BJ (cell line): ENCODE measurements around the gene PRR15. TPM values are rescaled to one million over a fixed set of nuclear protein-coding genes. Genes with fewer than 3 reads are reported as not detected.

ENCODE experiments used
- CTCF ChIA-PET: fragments of 350-600 bp; formaldehyde crosslinking; extraction: SDS; loops from one replicate; lab custom pipeline; 2021; ENCODE audit warnings: antibody characterized with exemption, inconsistent platforms; lab: Yijun Ruan, JAX
- POLR2A ChIA-PET: fragments of 300-600 bp; sonication (Branson Sonifier 250); formaldehyde crosslinking; extraction: SDS; loops from one replicate; lab custom pipeline; 2021; ENCODE audit warnings: antibody characterized with exemption; lab: Charles Lee
- DNase-seq: peaks from one replicate; pipeline ENCODE4 v3.0.0-alpha.2; 2011; ENCODE audit warnings: low read depth
- H3K27me3 ChIP-seq: 2 replicates; pipeline ENCODE4 v1.6.0; 2011; ENCODE audit warnings: low read length; ENCODE audit not compliant: control insufficient read depth, insufficient read depth
- H3K36me3 ChIP-seq: 2 replicates; pipeline ENCODE4 v1.5.1; 2011; ENCODE audit warnings: low read length; ENCODE audit not compliant: control insufficient read depth, insufficient read depth
- H3K4me3 ChIP-seq: 2 replicates; pipeline ENCODE4 v1.5.1; 2011; ENCODE audit warnings: low read depth, mild to moderate bottlenecking, control low read depth, low read length
- polyA plus RNA-seq: library from polyadenylated mRNA; depleted of rRNA; stranded (reverse); fragments of >200 nt; gene quantifications from 2 replicates; pipeline ENCODE4 v1.2.3, GENCODE V29; 2011
- TF ChIP-seq, protein P1 (sequence below): IDR thresholded peaks from 2 replicates; pipeline ENCODE4 v1.5.1; 2011; ENCODE audit warnings: low read depth, mild to moderate bottlenecking, control low read depth, inconsistent platforms, low read length, moderate library complexity; ENCODE audit not compliant: insufficient read depth

PRR15 gene
- polyA plus RNA-seq, 1 experiment = 0.63 TPM

DNA sequence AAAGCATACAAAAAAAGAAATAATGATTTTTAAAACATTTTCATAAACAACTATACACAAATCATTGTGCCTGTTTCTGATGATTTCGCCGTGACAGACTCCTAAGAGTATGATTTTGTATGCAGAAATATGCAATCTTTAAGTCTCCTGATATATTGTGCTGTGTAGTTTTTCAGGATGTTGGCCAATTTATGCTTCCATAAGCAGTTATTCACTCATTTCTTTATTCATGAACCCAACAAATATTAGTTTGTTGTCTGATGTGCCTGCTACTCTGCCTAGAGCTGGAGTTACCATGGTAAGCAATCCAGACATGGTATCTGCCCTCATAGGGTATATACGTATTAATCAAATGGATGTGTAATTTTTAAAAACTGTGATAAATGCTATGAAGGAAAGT, 40.4 kb downstream of the PRR15 start:
- TF ChIP-seq, protein P1, sequence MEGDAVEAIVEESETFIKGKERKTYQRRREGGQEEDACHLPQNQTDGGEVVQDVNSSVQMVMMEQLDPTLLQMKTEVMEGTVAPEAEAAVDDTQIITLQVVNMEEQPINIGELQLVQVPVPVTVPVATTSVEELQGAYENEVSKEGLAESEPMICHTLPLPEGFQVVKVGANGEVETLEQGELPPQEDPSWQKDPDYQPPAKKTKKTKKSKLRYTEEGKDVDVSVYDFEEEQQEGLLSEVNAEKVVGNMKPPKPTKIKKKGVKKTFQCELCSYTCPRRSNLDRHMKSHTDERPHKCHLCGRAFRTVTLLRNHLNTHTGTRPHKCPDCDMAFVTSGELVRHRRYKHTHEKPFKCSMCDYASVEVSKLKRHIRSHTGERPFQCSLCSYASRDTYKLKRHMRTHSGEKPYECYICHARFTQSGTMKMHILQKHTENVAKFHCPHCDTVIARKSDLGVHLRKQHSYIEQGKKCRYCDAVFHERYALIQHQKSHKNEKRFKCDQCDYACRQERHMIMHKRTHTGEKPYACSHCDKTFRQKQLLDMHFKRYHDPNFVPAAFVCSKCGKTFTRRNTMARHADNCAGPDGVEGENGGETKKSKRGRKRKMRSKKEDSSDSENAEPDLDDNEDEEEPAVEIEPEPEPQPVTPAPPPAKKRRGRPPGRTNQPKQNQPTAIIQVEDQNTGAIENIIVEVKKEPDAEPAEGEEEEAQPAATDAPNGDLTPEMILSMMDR = no peak
- DNase-seq = no peak
- ChIA-PET POLR2A (no interaction called here), CTCF (interaction anchor here (1.2 to 1.9 kb wide), 2 partner anchors 11 to 13 kb away, joined by 4 to 6 read pairs; no protein-coding TSS in a partner anchor)
- Histone ChIP-seq H3K27me3 (no peaks in the 10 kb centered on the region), H3K4me3 (no peak overlapping the region), H3K36me3 (no peaks in the 10 kb centered on the region; the same call in 1 of the 2 replicates)

DNA sequence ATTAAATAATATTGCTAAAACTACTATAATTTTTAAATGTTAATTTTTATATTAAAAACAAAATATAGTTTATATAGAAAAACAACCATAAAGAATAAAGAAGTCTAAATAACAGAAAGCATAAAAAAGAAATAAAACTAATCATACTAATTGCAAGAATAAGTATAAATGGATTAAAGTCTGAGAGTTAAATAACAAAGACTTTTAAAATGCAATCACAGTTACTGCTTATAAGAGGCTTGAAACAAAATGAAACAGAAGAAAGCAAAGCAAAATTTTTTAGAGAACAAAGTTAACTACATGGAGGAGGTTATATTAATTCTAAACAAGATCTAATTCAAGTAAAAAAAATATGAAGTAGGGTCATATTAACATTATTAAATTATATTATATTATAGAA, 41.1 kb downstream of the PRR15 start:
- POLR2A ChIA-PET = no interaction called here
- no peak overlapping the region for H3K4me3 ChIP-seq
- TF ChIP-seq, protein P1 = no peak
- no peaks in the 10 kb centered on the region; the same call in 1 of the 2 replicates for H3K36me3 ChIP-seq
- CTCF ChIA-PET = no interaction called here
- no peaks in the 10 kb centered on the region for H3K27me3 ChIP-seq
- no peak for DNase-seq

DNA sequence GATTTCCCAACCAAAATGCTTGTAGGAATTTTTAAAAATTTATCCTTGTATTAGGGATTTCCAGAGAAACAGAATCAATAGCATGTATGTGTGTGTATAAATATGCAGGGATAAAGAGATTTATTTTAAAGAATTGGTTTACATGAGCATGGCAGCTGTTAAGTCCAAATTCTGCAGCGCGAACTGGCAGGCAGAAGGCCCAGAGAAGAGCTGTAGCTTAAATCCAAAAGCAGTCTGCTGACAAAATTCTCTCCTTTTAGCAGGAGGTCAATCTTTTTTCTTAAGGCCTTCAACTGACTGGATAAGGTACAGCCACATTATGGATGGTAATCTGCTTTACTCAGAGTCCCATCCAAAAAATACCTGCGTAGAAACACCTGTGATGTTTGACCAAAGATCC, 42.0 kb downstream of the PRR15 start:
- POLR2A ChIA-PET = no interaction called here
- Histone ChIP-seq H3K36me3 (no peaks in the 10 kb centered on the region; the same call in 1 of the 2 replicates), H3K27me3 (no peaks in the 10 kb centered on the region), H3K4me3 (no peak overlapping the region)
- CTCF ChIA-PET = interaction anchor here (0.5 to 2.2 kb wide), 2 partner anchors 17 to 715 kb away, joined by 3 to 8 read pairs; no protein-coding TSS in a partner anchor
- DNase-seq = no peak
- TF ChIP-seq, protein P1 = no peak

DNA sequence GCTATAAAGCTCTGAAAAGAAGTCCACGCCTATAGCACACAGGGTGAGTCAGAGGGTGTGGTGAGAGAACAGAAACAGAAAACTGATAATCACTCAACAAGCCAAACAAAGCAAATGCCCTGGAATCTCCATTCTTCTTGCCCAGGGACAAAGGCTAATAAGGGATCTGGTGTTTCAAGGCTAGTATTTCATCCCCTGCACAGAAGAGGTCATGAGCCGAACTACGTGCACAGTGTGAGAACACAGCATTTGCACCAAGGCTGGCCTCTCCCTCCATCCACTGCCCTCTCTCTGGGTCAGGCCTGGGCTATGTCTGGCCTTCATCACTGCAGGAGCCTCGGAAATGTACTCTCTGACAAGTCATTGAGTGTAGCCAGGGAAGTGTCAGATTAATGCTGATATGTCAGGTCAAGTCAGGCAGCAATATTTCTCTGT, 42.7 kb downstream of the PRR15 start:
- H3K36me3 ChIP-seq = no peaks in the 10 kb centered on the region; the same call in 1 of the 2 replicates
- ChIA-PET POLR2A (no interaction called here), CTCF (interaction anchor here (0.5 to 2.2 kb wide), 3 partner anchors 12 to 715 kb away, joined by 3 to 8 read pairs (median 3); no protein-coding TSS in a partner anchor)
- TF ChIP-seq, protein P1 = no peak
- no peak overlapping the region for H3K4me3 ChIP-seq
- peak; percentile 20 for DNase-seq
- H3K27me3 ChIP-seq = no peaks in the 10 kb centered on the region

DNA sequence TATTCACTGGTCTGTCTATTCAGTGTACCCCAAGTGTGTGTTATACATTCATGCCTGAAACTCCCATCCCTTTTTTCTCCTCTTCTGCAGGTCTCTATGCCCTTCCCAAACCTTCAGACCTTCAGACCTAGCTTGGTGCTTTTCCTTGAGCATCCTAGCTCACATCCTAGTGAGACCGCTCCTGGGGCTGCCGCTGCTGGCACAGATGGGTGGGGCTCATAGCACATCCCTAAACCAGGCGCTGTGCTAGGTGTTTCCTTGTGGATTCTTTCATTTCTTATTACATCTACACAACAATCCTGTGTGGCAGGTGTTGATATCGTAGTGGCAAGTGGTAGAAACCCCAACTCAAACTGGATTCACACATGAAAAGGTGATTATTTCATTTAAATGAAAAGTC, 43.2 kb downstream of the PRR15 start:
- no peak for DNase-seq
- no peaks in the 10 kb centered on the region for H3K27me3 ChIP-seq
- CTCF ChIA-PET = interaction anchor here (1.1 to 2.2 kb wide), 2 partner anchors 12 to 18 kb away, joined by 3 to 8 read pairs; no protein-coding TSS in a partner anchor
- TF ChIP-seq, protein P1 = no peak
- no peaks in the 10 kb centered on the region; the same call in 1 of the 2 replicates for H3K36me3 ChIP-seq
- H3K4me3 ChIP-seq = no peak overlapping the region
- POLR2A ChIA-PET = no interaction called here
